BE2C (cell line): ENCODE data around the gene SLC9A3.

Experiments
- DNase-seq: peaks from one replicate; pipeline ENCODE4 v3.0.0-alpha.2; 2020
- H3K27me3 ChIP-seq: fragments of 250-450 bp; sonication (Bioruptor Pico); 2 replicates; pipeline ENCODE4 v1.5.1; 2020; ENCODE audit warnings: mild to moderate bottlenecking
- H3K36me3 ChIP-seq: fragments of 250-450 bp; sonication (Bioruptor Pico); 2 replicates; pipeline ENCODE4 v1.5.1; 2020; ENCODE audit warnings: mild to moderate bottlenecking
- H3K4me1 ChIP-seq: fragments of 250-450 bp; sonication (Bioruptor Pico); 2 replicates; pipeline ENCODE4 v1.5.1; 2020
- H3K4me3 ChIP-seq: 2 replicates; pipeline ENCODE4 v1.5.1; 2011; ENCODE audit warnings: low read depth, low read length
- H3K9me3 ChIP-seq: fragments of 250-450 bp; sonication (Bioruptor Pico); 2 replicates; pipeline ENCODE4 v1.5.1; 2020
- TF ChIP-seq, protein P1 (sequence below): IDR thresholded peaks from 2 replicates; pipeline ENCODE4 v1.5.1; 2012; ENCODE audit warnings: mild to moderate bottlenecking, low read depth, low read length

The SLC9A3 gene

DNA sequence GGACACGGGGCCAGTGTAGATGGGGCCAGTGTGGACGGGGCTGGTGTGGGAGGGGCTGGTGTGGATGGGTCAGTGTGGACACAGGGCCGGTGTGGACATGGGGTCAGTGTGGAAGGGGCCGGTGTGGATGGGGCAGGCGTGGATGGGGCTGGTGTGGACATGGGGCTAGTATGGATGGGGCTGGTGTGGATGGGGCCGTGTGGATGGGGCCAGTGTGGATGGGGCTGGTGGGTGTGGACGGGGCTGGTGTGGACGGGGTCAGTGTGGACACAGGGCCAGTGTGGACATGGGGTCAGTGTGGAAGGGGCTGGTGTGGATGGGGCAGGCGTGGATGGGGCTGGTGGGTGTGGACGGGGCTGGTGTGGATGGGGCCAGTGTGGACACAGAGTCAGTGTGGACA lies 23.8 kb downstream of the SLC9A3 start:
- Histone ChIP-seq H3K36me3 (no peaks in the 10 kb centered on the region), H3K9me3 (no peaks in the 10 kb centered on the region), H3K4me3 (no peak overlapping the region), H3K27me3 (no peaks in the 10 kb centered on the region), H3K4me1 (peaks cover 4% of the 10 kb centered on the region; the same call in 1 of the 2 replicates)
- DNase-seq = no peak
- TF ChIP-seq, protein P1, sequence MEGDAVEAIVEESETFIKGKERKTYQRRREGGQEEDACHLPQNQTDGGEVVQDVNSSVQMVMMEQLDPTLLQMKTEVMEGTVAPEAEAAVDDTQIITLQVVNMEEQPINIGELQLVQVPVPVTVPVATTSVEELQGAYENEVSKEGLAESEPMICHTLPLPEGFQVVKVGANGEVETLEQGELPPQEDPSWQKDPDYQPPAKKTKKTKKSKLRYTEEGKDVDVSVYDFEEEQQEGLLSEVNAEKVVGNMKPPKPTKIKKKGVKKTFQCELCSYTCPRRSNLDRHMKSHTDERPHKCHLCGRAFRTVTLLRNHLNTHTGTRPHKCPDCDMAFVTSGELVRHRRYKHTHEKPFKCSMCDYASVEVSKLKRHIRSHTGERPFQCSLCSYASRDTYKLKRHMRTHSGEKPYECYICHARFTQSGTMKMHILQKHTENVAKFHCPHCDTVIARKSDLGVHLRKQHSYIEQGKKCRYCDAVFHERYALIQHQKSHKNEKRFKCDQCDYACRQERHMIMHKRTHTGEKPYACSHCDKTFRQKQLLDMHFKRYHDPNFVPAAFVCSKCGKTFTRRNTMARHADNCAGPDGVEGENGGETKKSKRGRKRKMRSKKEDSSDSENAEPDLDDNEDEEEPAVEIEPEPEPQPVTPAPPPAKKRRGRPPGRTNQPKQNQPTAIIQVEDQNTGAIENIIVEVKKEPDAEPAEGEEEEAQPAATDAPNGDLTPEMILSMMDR = no peak

DNA sequence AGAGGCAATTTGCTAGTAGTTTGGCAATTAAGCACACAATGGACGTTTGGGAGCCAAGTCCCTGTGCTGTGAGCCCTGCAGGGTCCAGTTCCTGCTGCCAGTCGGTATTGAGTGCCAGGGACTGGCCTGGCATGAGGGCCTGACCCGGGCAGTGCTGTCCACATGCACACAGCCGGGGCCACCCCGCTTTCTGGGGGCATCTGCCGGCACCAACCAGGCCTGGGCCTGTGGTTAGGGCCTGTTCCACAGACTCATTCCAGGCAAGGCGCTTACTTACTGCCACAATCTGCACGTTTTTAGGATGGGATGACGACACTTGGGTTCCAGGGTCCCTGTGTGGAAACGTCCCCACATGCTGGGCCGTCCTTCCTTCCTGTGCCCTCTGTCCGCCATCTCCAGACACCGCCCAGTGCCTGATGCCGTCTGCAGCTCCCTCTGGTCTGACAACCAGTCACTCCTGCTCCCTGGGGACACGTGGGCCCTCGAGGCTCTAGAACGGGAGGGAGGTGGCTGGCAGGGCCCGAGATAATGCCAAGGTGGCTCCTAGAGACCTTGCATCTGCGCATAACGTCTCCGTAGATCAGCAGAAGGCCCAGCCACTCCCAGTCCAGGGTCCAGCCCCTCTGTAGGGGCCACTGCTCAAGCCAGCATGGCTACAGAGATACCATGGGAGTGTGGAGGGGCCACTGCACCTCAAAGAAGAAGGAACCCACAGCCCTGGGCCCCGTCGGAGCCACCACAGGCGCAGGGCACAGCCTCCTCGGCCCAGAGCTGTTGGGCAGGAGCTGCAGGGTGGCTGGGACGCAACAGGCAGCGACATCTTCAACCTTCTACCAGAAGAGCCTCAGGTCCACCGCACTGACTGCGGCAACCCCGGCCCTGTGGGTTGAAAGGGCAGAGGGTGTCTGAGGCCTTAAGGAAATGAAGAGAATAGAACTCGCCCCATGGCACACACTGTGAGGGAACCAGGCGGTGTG lies 24.7 kb downstream of the SLC9A3 start:
- TF ChIP-seq, protein P1 = no peak
- H3K4me3 ChIP-seq = no peak overlapping the region
- H3K9me3 ChIP-seq = no peaks in the 10 kb centered on the region
- DNase-seq = peak; percentile 56
- peaks cover 4% of the 10 kb centered on the region; the same call in 1 of the 2 replicates for H3K4me1 ChIP-seq
- no peaks in the 10 kb centered on the region for H3K36me3 ChIP-seq
- H3K27me3 ChIP-seq = no peaks in the 10 kb centered on the region

DNA sequence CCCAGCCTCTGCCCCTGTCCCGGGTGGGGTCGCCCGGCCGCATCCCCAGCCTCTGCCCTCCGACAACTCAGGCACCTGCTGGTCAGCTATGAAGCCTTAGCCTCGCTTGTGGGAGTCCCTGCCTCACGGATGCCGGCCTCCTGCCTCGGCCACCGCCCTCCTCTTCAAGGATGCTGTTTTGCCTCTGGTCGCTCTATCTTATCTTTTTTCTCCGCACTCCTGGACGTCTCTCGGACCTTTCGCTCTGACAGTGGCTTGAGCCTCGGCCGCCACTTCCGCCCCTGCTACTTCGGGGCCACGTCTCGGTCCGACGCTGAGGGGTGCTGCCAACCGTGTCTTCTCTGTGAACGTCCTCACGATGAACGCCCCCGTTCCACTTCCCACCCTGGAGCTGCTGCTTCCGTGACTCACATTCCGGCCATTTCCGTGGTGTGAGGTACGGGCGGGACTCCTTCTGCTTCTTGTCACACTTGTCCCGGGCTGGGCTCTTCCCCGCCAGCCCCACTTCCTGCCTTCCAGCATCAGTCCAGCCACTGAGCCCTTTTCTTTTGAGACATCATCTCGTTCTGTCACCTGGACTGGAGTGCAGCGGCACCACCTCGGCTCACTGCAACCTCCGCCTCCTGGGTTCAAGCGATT lies 26.3 kb downstream of the SLC9A3 start:
- DNase-seq = no peak
- Histone ChIP-seq H3K36me3 (no peaks in the 10 kb centered on the region), H3K4me1 (peaks cover 4% of the 10 kb centered on the region; the same call in 1 of the 2 replicates), H3K4me3 (no peak overlapping the region), H3K9me3 (no peaks in the 10 kb centered on the region), H3K27me3 (no peaks in the 10 kb centered on the region)
- TF ChIP-seq, protein P1 = no peak

DNA sequence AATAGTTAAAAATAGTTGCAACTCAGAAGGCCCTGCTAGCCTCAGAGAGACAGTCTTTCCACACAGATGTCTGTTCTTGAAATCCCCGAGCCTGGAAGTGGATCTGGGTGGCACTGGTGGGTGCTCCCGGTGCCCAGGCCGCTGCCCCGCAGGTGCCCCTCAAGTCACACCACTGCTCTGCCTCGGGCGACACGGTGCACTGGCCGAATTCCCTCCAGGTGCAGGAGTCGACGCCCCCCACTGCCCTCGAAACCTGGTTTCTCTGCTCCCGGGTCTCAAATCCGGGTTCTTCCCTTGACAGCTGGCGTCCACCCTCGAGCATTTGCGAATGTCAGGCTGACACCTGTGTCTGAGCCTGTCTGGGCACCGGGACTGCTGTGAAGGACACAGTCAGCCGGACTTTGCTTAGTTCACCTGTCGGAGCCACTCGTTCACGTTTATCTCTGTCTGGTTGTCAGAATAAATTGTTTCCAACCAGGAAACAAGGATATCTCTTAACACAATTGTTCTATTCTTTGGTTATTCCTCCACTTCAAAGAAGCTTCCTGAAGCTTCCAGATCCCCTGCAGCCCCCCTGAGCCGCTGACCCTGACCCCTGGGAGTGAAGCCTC lies 27.1 kb downstream of the SLC9A3 start:
- H3K27me3 ChIP-seq = no peaks in the 10 kb centered on the region
- TF ChIP-seq, protein P1 = no peak
- no peaks in the 10 kb centered on the region for H3K36me3 ChIP-seq
- DNase-seq = no peak
- no peaks in the 10 kb centered on the region for H3K9me3 ChIP-seq
- H3K4me3 ChIP-seq = no peak overlapping the region
- H3K4me1 ChIP-seq = peaks cover under 1% of the 10 kb centered on the region; the same call in 1 of the 2 replicates

DNA sequence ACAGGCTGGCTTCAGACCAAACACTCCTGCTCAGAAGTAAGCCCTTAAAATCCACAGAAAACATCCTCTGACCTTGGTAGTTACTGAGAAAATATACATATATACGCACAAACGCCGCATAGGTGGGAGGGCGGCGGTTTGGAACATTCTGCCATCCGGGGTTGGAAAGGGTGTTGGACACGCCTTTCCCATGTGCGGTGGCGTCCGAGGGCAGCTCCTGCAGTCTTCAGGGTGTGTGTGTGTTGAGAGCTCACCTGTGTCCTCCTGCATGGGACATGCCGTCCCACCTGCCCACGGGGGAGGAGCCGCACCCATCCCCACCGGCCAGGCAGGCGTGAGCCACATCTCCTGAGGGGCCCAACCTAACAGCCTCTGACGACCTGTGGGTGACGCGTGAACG lies 28.2 kb downstream of the SLC9A3 start:
- Histone ChIP-seq H3K4me3 (no peak overlapping the region), H3K4me1 (no peaks in the 10 kb centered on the region), H3K27me3 (no peaks in the 10 kb centered on the region), H3K36me3 (no peaks in the 10 kb centered on the region), H3K9me3 (no peaks in the 10 kb centered on the region)
- TF ChIP-seq, protein P1 = no peak
- no peak for DNase-seq
